Measurements from ENCODE around the gene COL18A1.

Gene COL18A1

GRCh38 chr21:45481977-45482898 lies 77.3 kb downstream of the COL18A1 start:
- DNase-seq = no peak

GRCh38 chr21:45482899-45483821 lies 78.2 kb downstream of the COL18A1 start:
- DNase-seq = no peak

GRCh38 chr21:45484318-45484717 lies 79.4 kb downstream of the COL18A1 start:
- no peak for DNase-seq

DNA sequence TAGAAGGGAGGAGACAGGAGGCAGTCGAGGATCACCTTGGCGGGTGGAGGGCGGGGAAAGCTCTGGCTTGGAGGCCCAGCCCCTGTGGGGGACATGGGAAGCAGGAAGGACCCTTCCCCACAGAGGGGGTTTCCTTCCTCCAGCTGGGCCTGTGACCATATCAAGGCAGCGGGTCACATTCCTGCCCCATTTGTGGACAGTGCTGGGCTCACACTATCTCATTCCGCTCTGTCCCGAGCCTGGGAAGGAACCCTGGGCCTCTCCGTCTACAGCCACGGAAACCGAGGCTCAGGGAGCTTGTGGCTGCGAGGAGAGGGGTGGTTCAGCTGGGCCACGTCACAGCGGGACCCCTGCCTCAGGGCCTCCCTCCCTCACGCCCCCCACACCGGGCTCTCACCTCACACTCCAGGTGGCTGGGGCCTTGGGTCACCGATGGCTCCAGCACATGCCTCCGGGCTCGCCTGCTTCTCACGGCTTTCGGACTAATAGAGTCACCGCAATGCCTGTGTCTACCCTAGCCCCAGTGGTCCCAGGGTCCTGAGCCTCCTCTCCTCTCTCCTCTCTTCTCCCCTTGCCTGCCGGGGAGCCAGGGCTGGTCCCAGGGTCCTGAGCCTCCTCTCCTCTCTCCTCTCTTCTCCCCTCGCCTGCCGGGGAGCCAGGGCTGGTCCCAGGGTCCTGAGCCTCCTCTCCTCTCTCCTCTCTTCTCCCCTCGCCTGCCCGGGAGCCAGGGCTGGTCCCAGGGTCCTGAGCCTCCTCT lies 80.9 kb downstream of the COL18A1 start:
- no peak for DNase-seq

GRCh38 chr21:45486443-45487160 lies 81.6 kb downstream of the COL18A1 start:
- no peak for DNase-seq

- DNase-seq = no peak
Measured at GRCh38 chr21:45487161-45487806, 82.3 kb downstream of the COL18A1 start.

DNA sequence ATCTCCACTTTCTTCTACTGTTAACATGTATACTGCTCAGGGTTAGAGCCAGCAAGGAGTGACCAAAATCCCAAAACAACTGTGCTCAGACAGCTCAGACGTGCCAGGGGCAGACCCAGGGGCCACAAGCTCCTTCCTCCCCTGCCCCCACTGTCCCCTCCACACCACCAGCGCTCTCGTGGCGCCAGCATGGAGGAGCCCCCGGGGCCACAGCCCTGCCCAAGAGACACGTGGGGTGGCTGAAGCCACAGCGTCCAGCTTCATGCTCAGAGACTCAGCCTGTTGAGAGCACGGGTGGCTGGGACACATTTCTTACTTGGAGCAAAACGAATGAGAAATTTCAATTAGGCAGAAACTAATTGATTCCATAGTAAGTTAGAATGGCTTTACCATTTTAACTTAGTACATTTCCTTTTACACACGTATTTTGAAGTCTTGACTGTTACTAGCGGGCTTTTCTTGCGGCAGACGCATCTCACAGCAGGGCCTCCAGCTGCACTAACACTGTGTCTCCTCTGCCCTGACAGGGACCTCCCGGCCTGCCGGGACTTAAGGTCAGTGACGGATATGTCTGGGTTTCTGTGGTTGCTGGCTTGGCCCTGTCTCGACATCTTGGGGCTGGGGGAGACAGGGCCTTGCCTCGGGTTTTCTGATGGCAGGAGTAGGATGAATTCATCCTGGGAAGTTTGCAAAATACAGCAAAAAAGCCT lies 83.1 kb downstream of the COL18A1 start:
- DNase-seq = no peak

- no peak for DNase-seq
Measured at GRCh38 chr21:45488931-45489721, 84.2 kb downstream of the COL18A1 start.

DNA sequence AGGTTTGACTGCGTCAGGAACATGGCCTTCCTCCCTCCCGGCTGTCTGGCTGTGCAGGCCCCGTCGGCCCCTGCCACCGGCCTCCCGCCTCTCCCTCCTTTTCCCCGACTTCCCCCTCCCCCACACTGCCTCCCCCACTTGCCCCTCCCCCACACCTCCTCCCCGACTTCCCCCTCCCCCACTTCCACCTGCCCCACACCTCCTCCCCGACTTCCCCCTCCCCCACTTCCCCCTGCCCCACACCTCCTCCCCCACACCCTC lies 84.7 kb downstream of the COL18A1 start:
- no peak for DNase-seq

GRCh38 chr21:45490049-45490731 lies 85.2 kb downstream of the COL18A1 start:
- DNase-seq = no peak

DNA sequence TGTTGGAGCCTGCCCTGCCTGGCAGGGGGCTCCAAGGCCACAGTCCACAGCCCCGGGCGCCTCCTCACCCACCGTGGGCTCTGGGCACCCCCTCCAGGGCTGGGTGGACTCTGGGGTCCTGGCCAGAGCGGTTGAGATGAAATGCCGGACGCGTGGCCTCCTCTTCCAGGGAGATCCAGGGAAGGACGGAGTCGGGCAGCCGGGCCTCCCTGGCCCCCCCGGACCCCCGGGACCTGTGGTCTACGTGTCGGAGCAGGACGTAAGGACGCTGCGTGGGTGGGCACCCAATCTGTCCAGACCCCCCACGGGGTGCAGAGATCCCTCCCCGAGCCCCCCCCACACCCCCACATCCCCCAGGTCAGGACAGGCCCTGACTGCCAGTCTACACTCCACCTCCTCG lies 86.1 kb downstream of the COL18A1 start:
- no peak for DNase-seq

GRCh38 chr21:45491623-45492022 lies 86.7 kb downstream of the COL18A1 start:
- DNase-seq = no peak

- DNase-seq = no peak
Measured at GRCh38 chr21:45492765-45493164, 87.8 kb downstream of the COL18A1 start.

DNA sequence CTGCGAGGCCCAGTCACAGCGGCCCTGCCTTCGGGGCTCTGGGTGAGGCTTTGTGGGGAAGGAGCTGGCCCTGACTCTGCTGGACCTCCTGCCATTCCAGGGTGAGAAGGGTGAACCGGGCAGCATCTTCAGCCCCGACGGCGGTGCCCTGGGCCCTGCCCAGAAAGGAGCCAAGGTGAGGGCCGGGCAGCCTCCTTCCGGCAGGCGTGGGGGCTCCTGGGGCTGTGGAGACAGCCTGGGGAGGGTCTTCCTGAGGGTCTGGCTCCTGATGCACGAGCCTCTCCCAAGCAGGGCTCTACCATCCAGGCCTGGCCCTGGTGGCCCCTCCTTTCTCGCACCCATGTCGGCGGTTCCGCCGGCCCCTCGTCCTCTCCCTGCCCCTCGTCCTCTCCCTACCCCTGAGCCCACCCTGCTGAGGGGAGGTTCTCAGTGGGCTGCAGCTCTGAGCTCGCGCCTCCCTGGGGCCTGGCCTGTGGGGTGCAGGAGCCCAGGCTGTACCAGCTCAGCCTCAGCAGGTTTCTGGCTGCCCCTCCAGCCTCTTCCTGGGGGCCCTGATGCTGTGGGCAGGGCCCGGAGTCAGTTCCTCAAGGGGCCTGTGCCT lies 88.5 kb downstream of the COL18A1 start:
- DNase-seq = no peak

- DNase-seq = no peak
Measured at GRCh38 chr21:45494135-45494850, 89.3 kb downstream of the COL18A1 start.

DNA sequence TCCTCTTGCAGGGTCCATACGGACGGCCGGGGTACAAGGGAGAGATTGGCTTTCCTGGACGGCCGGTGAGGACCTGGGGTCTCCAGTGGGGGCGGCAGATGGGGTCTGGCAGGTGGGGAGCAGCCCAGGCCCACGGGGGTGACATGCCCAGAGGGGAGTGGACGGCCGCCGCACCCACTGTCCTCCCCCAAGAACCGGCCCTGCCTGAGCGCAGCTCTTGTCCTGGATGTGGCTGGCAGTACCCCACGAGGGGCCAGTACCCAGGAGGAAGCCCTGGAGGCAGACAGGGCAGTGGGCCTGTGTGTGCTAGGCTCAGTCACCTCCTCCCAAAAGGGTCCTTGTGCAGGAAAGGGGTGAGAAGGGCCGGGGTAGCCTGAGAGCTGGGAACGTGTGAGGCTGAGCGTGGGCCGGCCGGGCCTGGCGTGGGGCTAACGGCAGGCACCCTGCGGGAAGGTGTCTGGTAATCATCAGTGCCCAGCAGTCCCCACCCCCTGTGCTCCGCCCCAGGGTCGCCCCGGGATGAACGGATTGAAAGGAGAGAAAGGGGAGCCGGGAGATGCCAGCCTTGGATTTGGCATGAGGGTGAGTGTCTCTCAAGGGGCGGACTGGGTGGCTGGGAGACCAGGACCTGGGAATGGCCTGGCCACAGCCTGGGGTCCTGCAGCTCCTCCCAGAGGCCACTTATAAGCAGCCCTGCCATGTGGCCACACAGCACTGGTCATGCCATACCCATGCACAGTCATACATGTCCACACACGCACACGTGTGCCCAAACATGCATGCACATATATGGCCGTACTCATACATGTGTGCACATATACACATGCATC lies 90.1 kb downstream of the COL18A1 start:
- no peak for DNase-seq

- DNase-seq = no peak
Measured at GRCh38 chr21:45496151-45496967, 91.4 kb downstream of the COL18A1 start.

Measured in activated CD4-positive, CD25-positive, alpha-beta regulatory T cell (primary cell).